Measurements from ENCODE around the gene CDC27. TPM values are rescaled to one million over a fixed set of nuclear protein-coding genes. Genes with fewer than 3 reads are reported as not detected.

The CDC27 gene
- polyA plus RNA-seq, 1 donor from 2014 or later, result 50.1 TPM

DNA sequence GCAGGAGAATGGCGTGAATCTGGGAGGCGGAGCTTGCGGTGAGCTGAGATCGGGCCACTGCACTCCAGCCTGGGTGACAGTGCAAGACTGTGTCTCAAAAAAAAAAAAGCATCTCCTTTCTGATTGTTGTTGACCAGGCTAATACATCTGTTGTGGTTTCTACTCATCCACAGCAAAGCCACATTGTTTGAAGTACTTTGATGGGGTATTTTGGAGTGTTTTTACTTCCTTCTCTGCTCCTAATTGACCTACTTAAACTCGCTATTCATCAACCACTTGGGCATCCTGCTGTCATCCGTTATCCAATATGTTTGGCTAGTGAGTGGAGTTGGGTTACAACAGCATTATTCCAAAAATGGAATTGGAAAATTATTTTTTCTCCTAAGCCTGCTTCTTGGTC, 3.5 kb upstream of the CDC27 start:
- H3K9ac ChIP-seq (ENCODE audit: low read length), result no peak overlapping the region
- H2AFZ ChIP-seq (ENCODE audit: low read depth, low read length), result no peak overlapping the region
- H3K4me3 ChIP-seq (ENCODE audit: low read length), result no peak overlapping the region
- H3K27ac ChIP-seq (ENCODE audit: low read length), result no peak overlapping the region
- H3K9me3 ChIP-seq (ENCODE audit: low read length), result no peaks in the 10 kb centered on the region
- no peaks in the 10 kb centered on the region for H4K20me1 ChIP-seq (ENCODE audit: insufficient read depth)
- peaks cover 15% of the 10 kb centered on the region for H3K79me2 ChIP-seq (replicated peaks; ENCODE audit: insufficient read depth, low read length)
- no peaks in the 10 kb centered on the region for H3K27me3 ChIP-seq (ENCODE audit: insufficient read depth, low read depth, low read length)
- H3K36me3 ChIP-seq (ENCODE audit: insufficient read depth, low read length), result no peaks in the 10 kb centered on the region
- TF ChIP-seq TAF1 (IDR thresholded peaks at IDR 0.05; ENCODE audit: low read depth) (no peak), SMC3 (conservative IDR thresholded peaks at IDR 0.05; ENCODE audit: poor library complexity) (no peak), EP300 (conservative IDR thresholded peaks at IDR 0.05; ENCODE audit: poor library complexity, severe bottlenecking) (no peak), EZH2 (IDR thresholded peaks at IDR 0.05; ENCODE audit: borderline replicate concordance, insufficient read depth, low read length, poor library complexity, severe bottlenecking) (no peak), POLR2AphosphoS5 (IDR thresholded peaks at IDR 0.05) (no peak), RAD21 (conservative IDR thresholded peaks at IDR 0.05) (no peak), MXI1 (conservative IDR thresholded peaks at IDR 0.05; ENCODE audit: poor library complexity, severe bottlenecking) (no peak)
- TF ChIP-seq, protein P1, sequence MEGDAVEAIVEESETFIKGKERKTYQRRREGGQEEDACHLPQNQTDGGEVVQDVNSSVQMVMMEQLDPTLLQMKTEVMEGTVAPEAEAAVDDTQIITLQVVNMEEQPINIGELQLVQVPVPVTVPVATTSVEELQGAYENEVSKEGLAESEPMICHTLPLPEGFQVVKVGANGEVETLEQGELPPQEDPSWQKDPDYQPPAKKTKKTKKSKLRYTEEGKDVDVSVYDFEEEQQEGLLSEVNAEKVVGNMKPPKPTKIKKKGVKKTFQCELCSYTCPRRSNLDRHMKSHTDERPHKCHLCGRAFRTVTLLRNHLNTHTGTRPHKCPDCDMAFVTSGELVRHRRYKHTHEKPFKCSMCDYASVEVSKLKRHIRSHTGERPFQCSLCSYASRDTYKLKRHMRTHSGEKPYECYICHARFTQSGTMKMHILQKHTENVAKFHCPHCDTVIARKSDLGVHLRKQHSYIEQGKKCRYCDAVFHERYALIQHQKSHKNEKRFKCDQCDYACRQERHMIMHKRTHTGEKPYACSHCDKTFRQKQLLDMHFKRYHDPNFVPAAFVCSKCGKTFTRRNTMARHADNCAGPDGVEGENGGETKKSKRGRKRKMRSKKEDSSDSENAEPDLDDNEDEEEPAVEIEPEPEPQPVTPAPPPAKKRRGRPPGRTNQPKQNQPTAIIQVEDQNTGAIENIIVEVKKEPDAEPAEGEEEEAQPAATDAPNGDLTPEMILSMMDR (IDR thresholded peaks at IDR 0.05; ENCODE audit: poor library complexity, severe bottlenecking), result no peak
- TF ChIP-seq, protein P2, sequence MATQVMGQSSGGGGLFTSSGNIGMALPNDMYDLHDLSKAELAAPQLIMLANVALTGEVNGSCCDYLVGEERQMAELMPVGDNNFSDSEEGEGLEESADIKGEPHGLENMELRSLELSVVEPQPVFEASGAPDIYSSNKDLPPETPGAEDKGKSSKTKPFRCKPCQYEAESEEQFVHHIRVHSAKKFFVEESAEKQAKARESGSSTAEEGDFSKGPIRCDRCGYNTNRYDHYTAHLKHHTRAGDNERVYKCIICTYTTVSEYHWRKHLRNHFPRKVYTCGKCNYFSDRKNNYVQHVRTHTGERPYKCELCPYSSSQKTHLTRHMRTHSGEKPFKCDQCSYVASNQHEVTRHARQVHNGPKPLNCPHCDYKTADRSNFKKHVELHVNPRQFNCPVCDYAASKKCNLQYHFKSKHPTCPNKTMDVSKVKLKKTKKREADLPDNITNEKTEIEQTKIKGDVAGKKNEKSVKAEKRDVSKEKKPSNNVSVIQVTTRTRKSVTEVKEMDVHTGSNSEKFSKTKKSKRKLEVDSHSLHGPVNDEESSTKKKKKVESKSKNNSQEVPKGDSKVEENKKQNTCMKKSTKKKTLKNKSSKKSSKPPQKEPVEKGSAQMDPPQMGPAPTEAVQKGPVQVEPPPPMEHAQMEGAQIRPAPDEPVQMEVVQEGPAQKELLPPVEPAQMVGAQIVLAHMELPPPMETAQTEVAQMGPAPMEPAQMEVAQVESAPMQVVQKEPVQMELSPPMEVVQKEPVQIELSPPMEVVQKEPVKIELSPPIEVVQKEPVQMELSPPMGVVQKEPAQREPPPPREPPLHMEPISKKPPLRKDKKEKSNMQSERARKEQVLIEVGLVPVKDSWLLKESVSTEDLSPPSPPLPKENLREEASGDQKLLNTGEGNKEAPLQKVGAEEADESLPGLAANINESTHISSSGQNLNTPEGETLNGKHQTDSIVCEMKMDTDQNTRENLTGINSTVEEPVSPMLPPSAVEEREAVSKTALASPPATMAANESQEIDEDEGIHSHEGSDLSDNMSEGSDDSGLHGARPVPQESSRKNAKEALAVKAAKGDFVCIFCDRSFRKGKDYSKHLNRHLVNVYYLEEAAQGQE (IDR thresholded peaks at IDR 0.05; ENCODE audit: borderline replicate concordance), result no peak
- H3F3A ChIP-seq (ENCODE audit: insufficient read depth, low read length, poor library complexity, severe bottlenecking), result no peaks in the 10 kb centered on the region
- no peak overlapping the region for H3K4me2 ChIP-seq (ENCODE audit: low read length)
- H3K9me2 ChIP-seq (ENCODE audit: insufficient read depth, low read length), result no peaks in the 10 kb centered on the region

GRCh38 chr17:47190770-47191169, 1.7 kb upstream of the CDC27 start:
- no peak overlapping the region for H2AFZ ChIP-seq (ENCODE audit: low read depth, low read length)

More at GRCh38 chr17:47190770-47191169, 1.7 kb upstream of the CDC27 start:
- Histone ChIP-seq H3F3A (ENCODE audit: insufficient read depth, low read length, poor library complexity, severe bottlenecking) (no peaks in the 10 kb centered on the region), H4K20me1 (ENCODE audit: insufficient read depth) (no peaks in the 10 kb centered on the region), H3K27ac (ENCODE audit: low read length) (no peak overlapping the region), H3K9me3 (ENCODE audit: low read length) (no peaks in the 10 kb centered on the region), H3K4me2 (ENCODE audit: low read length) (no peak overlapping the region), H3K9me2 (ENCODE audit: insufficient read depth, low read length) (no peaks in the 10 kb centered on the region), H3K36me3 (ENCODE audit: insufficient read depth, low read length) (no peaks in the 10 kb centered on the region), H3K4me3 (ENCODE audit: low read length) (no peak overlapping the region), H3K79me2 (replicated peaks; ENCODE audit: insufficient read depth, low read length) (peaks cover 33% of the 10 kb centered on the region), H3K27me3 (ENCODE audit: insufficient read depth, low read depth, low read length) (no peaks in the 10 kb centered on the region), H3K9ac (ENCODE audit: low read length) (no peak overlapping the region)
- TF ChIP-seq, protein P2 (IDR thresholded peaks at IDR 0.05; ENCODE audit: borderline replicate concordance), result no peak
- TF ChIP-seq EZH2 (IDR thresholded peaks at IDR 0.05; ENCODE audit: borderline replicate concordance, insufficient read depth, low read length, poor library complexity, severe bottlenecking) (no peak), SMC3 (conservative IDR thresholded peaks at IDR 0.05; ENCODE audit: poor library complexity) (no peak), EP300 (conservative IDR thresholded peaks at IDR 0.05; ENCODE audit: poor library complexity, severe bottlenecking) (no peak), TAF1 (IDR thresholded peaks at IDR 0.05; ENCODE audit: low read depth) (no peak), RAD21 (conservative IDR thresholded peaks at IDR 0.05) (no peak), POLR2AphosphoS5 (IDR thresholded peaks at IDR 0.05) (no peak), MXI1 (conservative IDR thresholded peaks at IDR 0.05; ENCODE audit: poor library complexity, severe bottlenecking) (no peak)
- TF ChIP-seq, protein P1 (IDR thresholded peaks at IDR 0.05; ENCODE audit: poor library complexity, severe bottlenecking), result no peak

Measured in neural cell (in vitro differentiated cells).